GM18520 (cell line): ENCODE results near the gene CUL9.

Experiments
- ATAC-seq: cut with Tn5 transposase; IDR thresholded peaks from one replicate; pipeline ENCODE4 v1.9.1; 2021; ENCODE audit not compliant: unreplicated experiment

The CUL9 gene

DNA sequence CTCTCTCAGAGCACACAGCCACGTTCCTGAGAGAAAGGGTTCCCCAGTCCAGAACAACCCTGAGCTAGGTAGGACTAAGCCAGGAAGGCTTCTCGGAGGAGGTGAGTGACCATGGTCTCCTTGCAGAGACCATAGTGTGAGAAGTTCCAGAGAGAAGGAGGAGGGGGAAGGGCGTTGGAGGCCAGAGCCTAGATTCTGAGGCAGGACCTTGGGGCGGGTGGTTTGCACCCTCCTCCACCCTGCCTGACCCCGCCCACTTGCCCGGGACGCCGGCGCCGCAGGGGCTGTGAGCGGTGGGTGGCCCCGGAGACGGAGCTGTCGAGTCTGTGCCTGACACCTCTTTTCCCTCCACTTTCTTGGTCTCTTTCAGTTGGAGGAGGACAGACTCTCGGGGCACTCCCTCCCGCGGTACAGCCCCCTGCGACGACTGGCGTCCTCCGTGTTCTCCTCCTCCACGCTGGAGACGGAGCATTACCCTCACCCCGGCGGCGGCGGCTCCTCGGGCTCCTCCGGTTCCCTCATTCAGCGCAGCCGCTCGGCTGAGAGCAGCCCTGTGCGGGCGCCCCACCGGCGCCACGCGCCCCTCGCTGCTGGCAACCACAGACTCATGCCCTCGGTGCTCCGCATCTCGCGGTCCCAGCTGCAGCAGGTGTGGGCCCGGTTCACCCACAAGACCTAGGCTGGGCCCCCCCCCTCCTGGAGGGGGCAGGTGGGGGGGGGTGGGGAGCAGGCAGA is 87.4 kb downstream of the CUL9 start:
- no peak for ATAC-seq

DNA sequence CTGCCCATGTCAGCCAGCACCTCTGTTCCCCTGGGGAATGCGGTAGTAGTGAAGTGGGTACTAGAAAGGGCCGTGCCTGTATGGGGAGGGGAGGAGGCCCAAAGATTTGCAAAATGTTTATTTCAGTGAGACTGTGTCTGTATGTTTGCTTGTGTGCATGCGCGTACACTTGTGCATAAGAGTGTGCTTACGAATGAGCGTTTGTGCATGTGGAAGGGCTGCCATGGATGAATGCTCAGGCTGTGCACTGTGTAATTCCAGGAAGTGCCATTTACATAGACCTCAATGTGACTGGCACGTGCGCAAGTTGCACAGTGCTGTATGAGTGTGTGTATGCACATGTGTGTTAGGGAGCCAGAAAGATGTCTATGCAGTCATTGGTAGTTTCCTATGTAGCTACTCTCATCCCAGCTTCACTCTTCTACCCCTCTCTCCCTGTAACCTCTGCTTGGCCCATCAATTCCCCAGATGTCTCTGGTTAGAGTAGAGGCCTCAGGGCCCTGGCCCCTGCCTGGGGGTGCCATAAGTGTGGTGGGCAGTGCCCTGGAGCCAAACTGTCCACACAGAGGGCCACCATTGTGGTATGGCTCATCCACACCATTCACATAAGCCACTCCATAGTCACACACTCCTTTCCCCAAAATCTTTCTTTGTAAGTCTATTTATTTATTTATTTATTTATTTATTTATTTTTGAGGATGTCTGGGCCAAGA is 89.3 kb downstream of the CUL9 start:
- no peak for ATAC-seq

DNA sequence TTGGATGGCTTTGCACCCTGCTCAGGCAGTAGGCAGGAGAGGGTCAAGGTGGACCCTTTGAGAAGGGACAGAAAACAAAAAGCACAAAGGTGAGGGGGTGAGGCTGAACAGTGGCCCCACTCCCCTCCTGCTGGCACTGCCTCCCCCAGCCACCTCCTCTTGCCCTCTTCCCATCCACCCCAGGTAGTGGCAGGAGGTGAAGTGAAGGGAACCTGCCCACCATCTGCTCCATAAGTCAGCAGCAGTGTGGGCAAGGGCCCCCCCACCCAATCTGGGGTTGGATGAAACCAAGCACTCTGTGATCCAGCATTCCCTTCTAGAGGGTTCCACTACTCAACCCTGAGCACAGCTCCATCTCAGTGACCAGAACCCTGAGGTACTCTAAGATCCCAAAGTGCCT is 89.9 kb downstream of the CUL9 start:
- no peak for ATAC-seq

DNA sequence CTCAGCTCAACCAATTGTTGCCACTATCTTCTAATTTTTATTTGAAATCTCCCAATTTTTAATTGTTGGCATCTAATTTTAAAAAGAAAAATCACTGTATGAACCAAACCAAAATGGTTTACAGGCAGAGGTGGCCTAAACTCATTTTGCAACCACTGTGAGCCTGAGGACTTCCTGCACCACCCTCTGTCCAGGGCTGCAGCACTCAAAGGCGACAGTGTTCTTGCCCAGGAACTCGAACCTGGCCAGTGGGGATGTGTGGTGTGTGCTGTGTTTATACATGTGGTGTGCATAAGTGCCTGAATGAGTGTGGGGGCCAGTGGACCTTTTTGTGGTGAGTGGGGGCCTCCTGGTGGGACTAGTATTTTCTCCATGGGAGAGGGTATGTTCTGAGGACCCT is 91.7 kb downstream of the CUL9 start:
- no peak for ATAC-seq
